Measurements from ENCODE around the gene GPC6.

The GPC6 gene

GRCh38 chr13:93946994-93947393 lies 720.4 kb downstream of the GPC6 start:
- POLR2A ChIA-PET, result no interaction called here
- CTCF ChIA-PET, result no interaction called here
- no peak for DNase-seq (ENCODE audit: extremely low spot score)
- TF ChIP-seq LEF1 (IDR thresholded peaks at IDR 0.05; ENCODE audit: borderline replicate concordance) (no peak), FOXM1 (IDR thresholded peaks at IDR 0.05; ENCODE audit: borderline replicate concordance) (no peak), BHLHE40 (IDR thresholded peaks at IDR 0.05; ENCODE audit: borderline replicate concordance) (no peak), TARDBP (IDR thresholded peaks at IDR 0.05) (no peak), ELF4 (IDR thresholded peaks at IDR 0.05) (no peak), ARNT (IDR thresholded peaks at IDR 0.05) (no peak), HDGF (IDR thresholded peaks at IDR 0.05; ENCODE audit: borderline replicate concordance) (no peak), CTBP1 (IDR thresholded peaks at IDR 0.05; ENCODE audit: borderline replicate concordance) (no peak), NFRKB (IDR thresholded peaks at IDR 0.05) (no peak), FOXK2 (IDR thresholded peaks at IDR 0.05) (no peak)

- DNase-seq (ENCODE audit: extremely low spot score), result no peak
- no peak for TF ChIP-seq ZNF384 (IDR thresholded peaks at IDR 0.05)
- TF ChIP-seq LEF1 (IDR thresholded peaks at IDR 0.05; ENCODE audit: borderline replicate concordance), result no peak
- TF ChIP-seq ARNT (IDR thresholded peaks at IDR 0.05), result no peak
- no peak for TF ChIP-seq SUZ12 (IDR thresholded peaks at IDR 0.05)
- TF ChIP-seq L3MBTL2 (conservative IDR thresholded peaks at IDR 0.05), result no peak
- no peak for TF ChIP-seq FOXM1 (IDR thresholded peaks at IDR 0.05; ENCODE audit: borderline replicate concordance)
- TF ChIP-seq HDGF (IDR thresholded peaks at IDR 0.05; ENCODE audit: borderline replicate concordance), result no peak
- TF ChIP-seq BHLHE40 (IDR thresholded peaks at IDR 0.05; ENCODE audit: borderline replicate concordance), result no peak
- no peak for TF ChIP-seq NFRKB (IDR thresholded peaks at IDR 0.05)
- TF ChIP-seq TARDBP (IDR thresholded peaks at IDR 0.05), result no peak
- TF ChIP-seq SP1 (IDR thresholded peaks at IDR 0.05), result no peak
- TF ChIP-seq FOXA1 (IDR thresholded peaks at IDR 0.05), result no peak
- no peak for TF ChIP-seq FOXK2 (IDR thresholded peaks at IDR 0.05)
- no peak for TF ChIP-seq ELF4 (IDR thresholded peaks at IDR 0.05)
- no peak for TF ChIP-seq PKNOX1 (IDR thresholded peaks at IDR 0.05)
- TF ChIP-seq CTBP1 (IDR thresholded peaks at IDR 0.05; ENCODE audit: borderline replicate concordance), result no peak
- ChIA-PET POLR2A (no interaction called here), CTCF (no interaction called here)
These were observed 721.0 kb downstream of the GPC6 start for GRCh38 chr13:93947651-93948050.

- CTCF ChIA-PET, result no interaction called here
These were observed 721.7 kb downstream of the GPC6 start for GRCh38 chr13:93948162-93948922.

DNA sequence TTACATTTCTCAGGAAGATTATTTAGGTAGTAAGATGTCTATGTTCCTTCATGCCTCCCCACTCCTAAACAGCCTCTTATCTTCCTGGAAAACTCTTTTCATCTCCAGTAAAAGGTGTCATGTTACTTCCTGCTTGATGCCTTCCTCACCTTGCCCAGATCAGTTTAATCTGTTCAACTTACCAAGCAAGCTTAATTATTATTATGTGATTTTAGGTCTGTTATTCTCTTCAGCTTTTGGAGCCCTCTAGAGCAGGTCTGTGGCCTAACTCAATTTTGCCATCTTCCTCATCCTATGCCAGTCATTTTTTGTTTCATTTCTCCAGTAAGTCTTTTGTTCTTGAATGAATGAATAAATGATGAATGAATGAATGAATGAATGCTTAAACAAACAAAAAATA lies 724.5 kb downstream of the GPC6 start:
- DNase-seq (ENCODE audit: extremely low spot score), result no peak
- ChIA-PET CTCF (interaction anchor here (0.6 kb wide), 1 partner anchor 25 kb away, joined by 5 read pairs; no protein-coding TSS in a partner anchor), POLR2A (no interaction called here)
- TF ChIP-seq BHLHE40 (IDR thresholded peaks at IDR 0.05; ENCODE audit: borderline replicate concordance) (no peak), FOXA1 (IDR thresholded peaks at IDR 0.05) (no peak), SP1 (IDR thresholded peaks at IDR 0.05) (no peak), ELF4 (IDR thresholded peaks at IDR 0.05) (no peak)

More at GRCh38 chr13:93948162-93948922, 721.7 kb downstream of the GPC6 start:
- DNase-seq (ENCODE audit: extremely low spot score), result no peak
- peak; percentile 55; the same call in 1 of the 2 replicates for TF ChIP-seq FOXK2 (IDR thresholded peaks at IDR 0.05)
- TF ChIP-seq BHLHE40 (IDR thresholded peaks at IDR 0.05; ENCODE audit: borderline replicate concordance), result no peak
- no peak for TF ChIP-seq L3MBTL2 (conservative IDR thresholded peaks at IDR 0.05)
- no peak for TF ChIP-seq SUZ12 (IDR thresholded peaks at IDR 0.05)
- TF ChIP-seq TARDBP (IDR thresholded peaks at IDR 0.05), result no peak
- no peak for TF ChIP-seq ZNF384 (IDR thresholded peaks at IDR 0.05)
- peak; percentile 85 for TF ChIP-seq ARNT (IDR thresholded peaks at IDR 0.05)
- no peak for TF ChIP-seq ELF4 (IDR thresholded peaks at IDR 0.05)
- TF ChIP-seq LEF1 (IDR thresholded peaks at IDR 0.05; ENCODE audit: borderline replicate concordance), result 0 out of 2 replicates have a peak, but pooled peaks have one; percentile 35
- TF ChIP-seq PKNOX1 (IDR thresholded peaks at IDR 0.05), result peak; percentile 94
- TF ChIP-seq CTBP1 (IDR thresholded peaks at IDR 0.05; ENCODE audit: borderline replicate concordance), result peak; percentile 81; the same call in 1 of the 2 replicates
- no peak for TF ChIP-seq SP1 (IDR thresholded peaks at IDR 0.05)
- TF ChIP-seq FOXM1 (IDR thresholded peaks at IDR 0.05; ENCODE audit: borderline replicate concordance), result peak; percentile 48; the same call in 1 of the 2 replicates
- no peak for TF ChIP-seq NFRKB (IDR thresholded peaks at IDR 0.05)
- TF ChIP-seq FOXA1 (IDR thresholded peaks at IDR 0.05), result peak; percentile 65; the same call in 1 of the 2 replicates
- TF ChIP-seq HDGF (IDR thresholded peaks at IDR 0.05; ENCODE audit: borderline replicate concordance), result no peak
- POLR2A ChIA-PET, result no interaction called here

DNA sequence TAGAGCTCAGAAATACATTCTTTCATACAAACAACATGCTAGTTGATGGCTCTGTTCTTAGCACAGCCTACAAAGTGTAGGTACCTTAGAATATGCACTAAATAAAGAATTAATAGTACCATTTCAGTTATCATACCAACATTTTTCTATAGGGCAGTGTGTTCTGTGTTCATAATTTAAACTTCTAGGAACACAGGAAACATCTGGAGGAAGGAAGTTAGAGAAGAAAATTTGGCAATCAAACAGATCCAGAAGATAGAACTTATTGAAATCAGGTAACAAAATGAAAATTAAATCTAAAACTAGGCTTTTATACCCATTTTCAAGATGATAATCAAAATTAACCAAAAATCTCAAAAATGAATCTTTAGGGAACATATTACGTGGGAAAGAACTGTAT lies 725.3 kb downstream of the GPC6 start:
- TF ChIP-seq FOXA1 (IDR thresholded peaks at IDR 0.05), result no peak
- TF ChIP-seq ELF4 (IDR thresholded peaks at IDR 0.05), result no peak
- TF ChIP-seq SUZ12 (IDR thresholded peaks at IDR 0.05), result no peak
- TF ChIP-seq FOXM1 (IDR thresholded peaks at IDR 0.05; ENCODE audit: borderline replicate concordance), result no peak
- TF ChIP-seq BHLHE40 (IDR thresholded peaks at IDR 0.05; ENCODE audit: borderline replicate concordance), result no peak
- POLR2A ChIA-PET, result no interaction called here
- DNase-seq (ENCODE audit: extremely low spot score), result no peak
- CTCF ChIA-PET, result no interaction called here

GRCh38 chr13:93953841-93954240 lies 727.2 kb downstream of the GPC6 start:
- no peak for DNase-seq (ENCODE audit: extremely low spot score)
- no peak for TF ChIP-seq SP1 (IDR thresholded peaks at IDR 0.05)
- no peak for TF ChIP-seq HDGF (IDR thresholded peaks at IDR 0.05; ENCODE audit: borderline replicate concordance)
- TF ChIP-seq L3MBTL2 (conservative IDR thresholded peaks at IDR 0.05), result no peak
- TF ChIP-seq SUZ12 (IDR thresholded peaks at IDR 0.05), result no peak
- TF ChIP-seq ZNF384 (IDR thresholded peaks at IDR 0.05), result no peak
- no peak for TF ChIP-seq FOXM1 (IDR thresholded peaks at IDR 0.05; ENCODE audit: borderline replicate concordance)
- POLR2A ChIA-PET, result no interaction called here
- CTCF ChIA-PET, result interaction anchor here (0.6 to 1.4 kb wide), 2 partner anchors 9 to 649 kb away, joined by 3 read pairs; no protein-coding TSS in a partner anchor
